ENCODE measurements around the gene AATK.

GRCh38 chr17:81200201-81200600, 34.2 kb upstream of the AATK start:
- TF ChIP-seq, protein P1, sequence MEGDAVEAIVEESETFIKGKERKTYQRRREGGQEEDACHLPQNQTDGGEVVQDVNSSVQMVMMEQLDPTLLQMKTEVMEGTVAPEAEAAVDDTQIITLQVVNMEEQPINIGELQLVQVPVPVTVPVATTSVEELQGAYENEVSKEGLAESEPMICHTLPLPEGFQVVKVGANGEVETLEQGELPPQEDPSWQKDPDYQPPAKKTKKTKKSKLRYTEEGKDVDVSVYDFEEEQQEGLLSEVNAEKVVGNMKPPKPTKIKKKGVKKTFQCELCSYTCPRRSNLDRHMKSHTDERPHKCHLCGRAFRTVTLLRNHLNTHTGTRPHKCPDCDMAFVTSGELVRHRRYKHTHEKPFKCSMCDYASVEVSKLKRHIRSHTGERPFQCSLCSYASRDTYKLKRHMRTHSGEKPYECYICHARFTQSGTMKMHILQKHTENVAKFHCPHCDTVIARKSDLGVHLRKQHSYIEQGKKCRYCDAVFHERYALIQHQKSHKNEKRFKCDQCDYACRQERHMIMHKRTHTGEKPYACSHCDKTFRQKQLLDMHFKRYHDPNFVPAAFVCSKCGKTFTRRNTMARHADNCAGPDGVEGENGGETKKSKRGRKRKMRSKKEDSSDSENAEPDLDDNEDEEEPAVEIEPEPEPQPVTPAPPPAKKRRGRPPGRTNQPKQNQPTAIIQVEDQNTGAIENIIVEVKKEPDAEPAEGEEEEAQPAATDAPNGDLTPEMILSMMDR (optimal IDR thresholded peaks at IDR 0.05 in 1 of 3, IDR thresholded peaks at IDR 0.05 in 1 of 3, conservative IDR thresholded peaks at IDR 0.05 in 1 of 3; ENCODE audit: extremely low read depth in 1 of 3, insufficient read depth in 2 of 3, low read length in 3 of 3) = no peak
- no peak for TF ChIP-seq EZH2 (IDR thresholded peaks at IDR 0.05; ENCODE audit: low read length)

All from keratinocyte (primary cell).